ENCODE data around the gene NUDT16L1.

NUDT16L1 gene

DNA sequence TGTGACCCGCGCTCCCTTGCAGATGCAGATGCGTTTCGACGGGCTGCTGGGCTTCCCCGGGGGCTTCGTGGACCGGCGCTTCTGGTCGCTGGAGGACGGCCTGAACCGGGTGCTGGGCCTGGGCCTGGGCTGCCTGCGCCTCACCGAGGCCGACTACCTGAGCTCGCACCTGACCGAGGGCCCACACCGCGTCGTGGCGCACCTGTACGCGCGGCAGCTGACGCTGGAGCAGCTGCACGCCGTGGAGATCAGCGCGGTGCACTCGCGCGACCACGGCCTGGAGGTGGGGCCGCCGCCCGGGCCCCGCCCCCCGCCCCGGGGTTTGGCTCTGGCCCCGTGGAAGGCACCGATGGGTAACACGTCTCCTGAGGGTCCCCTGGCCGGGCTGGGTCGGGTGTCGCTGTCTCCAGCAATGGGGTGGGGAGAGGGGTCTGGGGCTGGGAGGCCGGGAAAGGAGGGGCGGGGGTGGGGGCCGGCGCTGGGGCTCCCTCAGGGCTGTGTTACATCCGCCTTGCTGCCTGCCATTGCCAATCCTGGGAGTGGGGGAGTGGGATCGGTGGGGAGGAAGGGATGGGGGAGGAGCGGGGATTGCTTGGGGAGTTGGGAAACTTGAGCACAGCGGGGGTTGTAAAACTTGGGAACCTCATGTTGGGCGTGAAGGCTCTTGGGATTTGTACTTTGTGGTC, 737 bp downstream of the NUDT16L1 start:
- DNase-seq (ENCODE audit: low read depth in 3 of 3) = peak in 1 of 3 experiments; percentile 40

DNA sequence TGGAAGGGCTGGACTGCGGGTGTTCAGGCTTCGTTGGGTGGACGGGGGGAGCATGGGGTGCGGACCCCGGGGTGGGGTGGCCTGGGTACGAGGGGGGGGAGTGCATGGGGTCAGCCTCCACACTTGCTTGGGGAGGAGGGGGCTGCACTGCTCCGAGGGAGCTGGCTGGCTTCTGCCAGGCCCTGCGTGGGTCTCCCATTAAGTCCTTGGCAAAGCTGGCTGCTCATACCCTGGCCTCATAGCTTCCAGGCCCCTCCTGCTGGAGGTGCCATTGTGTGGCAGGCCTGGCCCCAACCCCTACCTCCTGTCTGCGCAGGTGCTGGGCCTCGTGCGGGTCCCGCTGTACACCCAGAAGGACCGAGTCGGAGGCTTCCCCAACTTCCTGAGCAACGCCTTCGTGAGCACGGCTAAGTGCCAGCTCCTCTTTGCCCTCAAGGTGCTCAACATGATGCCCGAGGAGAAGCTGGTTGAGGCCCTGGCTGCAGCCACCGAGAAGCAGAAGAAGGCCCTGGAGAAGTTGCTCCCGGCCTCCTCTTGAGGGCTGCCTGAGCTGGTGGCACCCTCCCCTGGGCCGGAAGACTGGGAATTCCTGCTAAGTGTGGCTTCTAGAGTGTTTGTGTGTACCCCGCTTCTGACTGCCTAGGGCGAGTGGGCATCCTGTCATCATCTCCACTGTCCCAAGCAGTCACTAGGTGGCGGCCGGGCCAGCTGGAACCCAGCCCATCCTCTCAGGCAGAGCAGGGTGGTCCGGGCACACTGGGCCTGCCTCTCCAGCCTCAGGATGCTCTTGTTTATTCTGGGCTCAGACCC, 1.5 kb downstream of the NUDT16L1 start:
- DNase-seq (ENCODE audit: low read depth in 3 of 3) = no peak

- no peak for DNase-seq (ENCODE audit: low read depth in 3 of 3)
These were observed 2.3 kb downstream of the NUDT16L1 start for GRCh38 chr16:4695473-4696171.

DNA sequence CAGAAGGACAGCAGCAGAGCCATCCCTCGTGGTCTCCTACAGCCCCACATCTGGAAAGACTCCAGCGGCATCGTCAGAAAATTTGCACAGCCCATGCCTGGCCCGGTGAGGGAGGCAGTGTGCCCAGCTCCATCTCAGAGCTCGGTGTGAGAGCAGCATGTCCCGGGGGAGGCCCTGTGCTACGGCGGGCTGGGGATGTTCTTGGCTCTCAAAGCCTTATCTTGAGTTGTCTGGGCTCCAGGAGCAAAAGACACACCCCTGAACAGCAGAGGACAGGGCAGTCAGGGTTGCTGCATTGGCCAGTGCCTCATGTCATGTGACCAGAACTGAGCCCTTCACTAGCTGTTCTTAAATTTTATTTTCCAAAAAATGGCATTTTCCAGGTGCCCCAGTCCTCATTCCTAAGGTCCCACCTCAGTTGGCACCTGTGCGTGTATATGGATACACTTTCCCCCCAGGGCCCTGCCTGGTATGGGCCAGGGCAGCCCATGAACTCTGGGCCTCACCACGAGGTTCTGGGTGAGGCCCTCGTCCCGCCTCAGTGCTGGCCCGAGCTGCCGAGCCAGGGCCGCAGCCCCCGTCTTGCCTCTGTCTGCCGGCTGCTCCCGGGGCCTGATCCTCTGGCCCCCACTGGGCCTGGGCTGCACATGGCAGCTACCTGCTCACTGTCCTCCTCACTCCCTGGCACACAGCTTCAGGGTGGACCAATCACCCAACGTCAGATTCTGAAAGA, 3.0 kb downstream of the NUDT16L1 start:
- no peak for DNase-seq (ENCODE audit: low read depth in 3 of 3)

DNA sequence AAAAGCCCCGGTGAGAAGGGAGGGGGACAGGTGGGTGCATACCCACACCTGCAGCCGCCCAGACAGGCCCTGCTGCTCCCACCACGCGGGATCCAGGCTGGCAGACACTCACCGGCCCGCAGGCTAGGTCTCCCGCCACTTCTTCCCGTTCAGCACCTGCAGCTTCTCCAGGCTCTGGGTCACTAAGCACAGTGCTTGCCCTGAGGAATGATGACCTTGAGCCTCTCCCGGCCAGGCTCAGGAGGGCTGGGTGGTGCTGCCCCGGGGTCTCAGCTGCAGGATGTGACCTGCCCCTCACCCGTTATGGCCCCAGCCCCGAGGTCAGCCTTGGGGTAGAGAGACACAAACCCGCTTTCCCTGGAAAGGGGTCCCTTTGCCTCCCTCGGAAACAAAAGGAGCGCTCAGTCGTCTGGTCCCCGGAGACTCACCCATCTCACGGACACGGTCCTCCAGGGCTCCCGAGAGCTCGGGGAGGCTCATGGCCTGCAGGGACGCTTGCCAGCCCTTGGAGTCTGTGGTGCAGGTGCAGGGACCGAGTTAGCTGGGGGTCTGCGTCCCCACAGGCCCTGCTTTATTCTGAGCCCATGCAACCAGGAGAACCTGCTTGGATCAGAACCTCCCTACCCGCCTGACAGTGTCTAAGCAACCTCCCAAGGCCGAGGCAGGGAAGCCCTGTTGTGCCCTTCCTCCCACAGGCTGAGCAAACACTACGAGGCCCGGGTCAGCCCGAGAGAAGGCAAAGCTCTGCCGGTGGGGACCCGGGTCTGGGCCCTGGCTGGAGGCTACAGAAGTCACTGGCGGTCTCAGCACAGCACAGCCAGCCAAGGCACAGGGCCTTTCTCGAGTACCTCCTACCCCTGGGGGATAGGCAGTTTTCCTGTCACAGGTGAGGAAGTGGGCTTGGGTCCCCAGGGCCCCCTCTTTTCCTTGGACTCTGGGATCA, 3.8 kb downstream of the NUDT16L1 start:
- DNase-seq (ENCODE audit: low read depth in 3 of 3) = no peak

- DNase-seq (ENCODE audit: low read depth in 3 of 3) = no peak
These were observed 4.5 kb downstream of the NUDT16L1 start for GRCh38 chr16:4697848-4698291.

DNA sequence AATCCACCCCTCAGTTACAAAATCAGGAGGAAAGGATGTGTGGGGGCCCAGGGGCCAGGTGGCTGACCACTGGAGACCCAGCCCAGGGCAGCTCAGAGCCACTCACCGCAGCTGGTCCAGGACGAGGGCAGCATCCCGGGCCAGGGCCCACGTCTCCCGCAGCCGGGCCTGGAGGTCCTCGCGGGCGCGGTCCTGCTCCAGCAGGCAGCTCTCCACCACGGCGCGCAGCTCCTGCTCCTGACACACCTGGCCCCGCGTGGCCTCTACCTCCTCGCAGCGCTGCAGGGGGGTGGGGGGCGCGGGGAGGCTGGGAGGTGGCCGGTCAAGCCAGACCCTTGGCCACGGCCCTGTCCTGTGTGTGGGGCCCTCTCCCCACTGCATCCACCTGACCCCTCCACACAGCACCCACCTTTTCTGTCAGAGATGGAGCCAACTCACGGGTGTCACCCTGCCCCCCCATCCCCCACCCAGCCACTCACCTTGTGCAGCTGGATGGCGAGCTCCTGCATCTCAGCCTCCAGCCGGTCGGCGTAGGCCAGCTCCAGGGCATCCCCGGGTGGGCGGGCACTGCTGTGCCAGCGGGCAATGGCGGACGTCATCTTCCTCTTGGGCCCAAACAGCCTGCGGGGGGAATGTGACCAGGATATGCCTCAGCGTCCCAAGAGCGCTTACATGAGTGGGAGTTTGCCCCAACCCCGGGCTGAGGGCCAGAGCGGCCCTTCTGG, 5.1 kb downstream of the NUDT16L1 start:
- no peak for DNase-seq (ENCODE audit: low read depth in 3 of 3)

DNA sequence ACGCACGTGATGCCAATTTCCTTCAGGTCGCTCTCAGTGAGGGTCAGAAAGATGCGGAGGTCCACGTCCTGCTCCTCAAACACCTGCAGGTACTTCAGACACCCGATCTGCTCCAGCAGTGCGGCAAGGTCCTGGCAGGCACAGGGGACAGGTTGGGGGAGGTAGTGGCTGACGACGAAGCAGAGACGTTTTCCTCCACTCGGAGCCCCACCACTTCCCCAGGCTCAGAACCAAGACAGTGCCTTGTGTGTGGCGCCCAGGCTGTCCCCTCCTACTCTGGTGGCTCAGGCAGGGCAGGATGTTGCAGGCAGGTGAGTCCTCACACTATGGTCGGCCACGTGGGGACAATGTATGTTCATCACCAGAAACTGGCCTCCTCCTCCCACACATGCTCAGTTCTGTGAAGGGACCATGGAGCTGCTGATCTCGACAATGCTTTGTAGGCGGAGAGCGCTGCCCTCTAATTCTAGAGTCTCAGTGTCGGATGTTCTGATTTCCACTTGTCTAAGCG, 5.7 kb downstream of the NUDT16L1 start:
- DNase-seq (ENCODE audit: low read depth in 3 of 3) = no peak

- no peak for DNase-seq (ENCODE audit: low read depth in 3 of 3)
These were observed 7.1 kb downstream of the NUDT16L1 start for GRCh38 chr16:4700380-4700996.

DNA sequence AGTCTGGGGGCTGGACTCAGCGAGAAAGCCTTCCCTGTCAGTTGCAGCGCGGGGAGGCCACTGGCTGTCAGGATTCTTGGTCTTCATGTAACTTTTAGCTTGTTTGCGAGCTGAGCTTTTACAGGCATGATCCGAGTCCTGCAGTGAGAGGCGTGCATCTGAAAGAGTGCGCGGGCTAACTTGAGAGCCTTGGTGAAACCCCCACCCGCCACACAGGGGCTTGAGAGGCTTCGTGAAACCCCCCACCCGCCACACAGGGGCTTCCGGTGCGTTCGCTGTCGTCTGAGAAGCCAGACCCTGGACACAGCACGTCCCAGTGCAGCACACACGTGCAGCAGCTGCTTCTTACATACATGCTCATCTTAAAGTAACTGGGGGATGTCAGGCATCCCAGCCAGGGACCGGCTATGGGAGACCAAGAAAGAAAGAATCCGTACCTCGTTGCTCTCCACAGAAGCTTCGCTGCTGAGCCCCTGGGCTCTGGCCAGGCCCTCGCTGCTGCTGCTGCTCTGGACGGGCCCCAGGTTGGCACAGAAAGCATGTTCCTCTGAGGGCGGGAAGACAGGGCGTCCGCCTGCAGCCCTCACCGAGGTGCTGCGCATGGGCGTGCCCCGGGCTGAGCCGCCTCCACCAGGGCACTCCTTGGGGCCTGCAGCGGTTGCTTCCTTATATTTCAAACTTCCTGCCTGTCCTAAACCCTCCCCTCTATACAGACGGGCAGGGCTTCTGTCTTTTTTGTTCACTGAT, 7.8 kb downstream of the NUDT16L1 start:
- DNase-seq (ENCODE audit: low read depth in 3 of 3) = no peak

- DNase-seq (ENCODE audit: low read depth in 3 of 3) = no peak
These were observed 8.6 kb downstream of the NUDT16L1 start for GRCh38 chr16:4701791-4702465.

DNA sequence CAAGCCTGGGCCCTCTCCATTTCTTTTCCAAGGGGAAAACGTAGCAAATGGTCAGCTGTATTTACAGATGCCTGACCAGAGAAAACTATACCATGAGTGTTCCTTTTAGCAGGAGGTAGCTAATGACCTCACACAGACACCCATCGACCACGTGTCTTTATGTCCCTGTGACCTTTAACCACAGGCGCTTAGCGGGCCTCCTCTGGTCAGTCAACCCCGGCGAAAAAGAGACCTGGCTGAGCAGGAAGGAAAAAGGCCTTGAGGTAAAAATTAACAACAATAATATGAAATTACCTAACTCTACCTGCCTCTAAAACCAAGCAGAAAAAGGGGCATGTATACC, 9.1 kb downstream of the NUDT16L1 start:
- no peak for DNase-seq (ENCODE audit: low read depth in 3 of 3)

DNA sequence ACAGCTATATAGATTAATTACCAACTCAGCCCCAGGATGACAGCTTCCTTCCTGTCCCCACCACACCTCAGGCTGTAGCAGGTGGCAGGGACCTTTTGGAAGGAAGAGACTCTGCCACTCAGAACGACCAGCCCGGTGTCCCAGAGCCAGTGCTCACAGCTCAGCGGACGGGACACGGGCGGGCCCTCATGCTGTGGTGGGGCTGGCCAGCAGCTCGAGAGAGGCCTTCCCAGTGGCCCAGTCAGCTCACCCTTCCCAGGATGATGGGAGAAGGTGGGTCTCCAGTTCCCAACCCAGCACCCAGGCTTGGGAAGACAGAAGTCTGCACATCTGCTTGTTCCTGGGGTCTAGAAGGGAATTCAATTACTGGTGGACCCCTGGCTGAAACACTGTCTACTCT, 10.5 kb downstream of the NUDT16L1 start:
- DNase-seq (ENCODE audit: low read depth in 3 of 3) = no peak

DNA sequence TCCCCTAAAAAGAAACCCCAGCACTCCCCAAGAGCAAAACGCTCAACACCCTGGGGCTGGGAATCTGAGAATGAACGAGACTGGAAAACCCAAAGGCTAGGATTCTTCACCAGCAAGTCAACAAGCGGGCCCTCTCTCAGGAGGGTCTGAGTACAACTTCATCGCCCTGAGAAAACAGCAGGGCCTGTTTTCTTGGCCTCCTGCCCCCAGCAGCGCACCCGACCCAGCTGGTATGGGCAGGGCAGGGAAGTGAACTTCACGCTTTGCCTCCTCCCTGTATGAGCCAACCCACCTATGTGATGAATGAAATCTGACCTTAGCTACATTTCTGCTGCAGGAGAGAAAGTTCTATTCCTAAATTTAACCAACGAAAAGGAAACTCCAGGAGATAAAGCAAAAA, 11.1 kb downstream of the NUDT16L1 start:
- DNase-seq (ENCODE audit: low read depth in 3 of 3) = no peak

DNA sequence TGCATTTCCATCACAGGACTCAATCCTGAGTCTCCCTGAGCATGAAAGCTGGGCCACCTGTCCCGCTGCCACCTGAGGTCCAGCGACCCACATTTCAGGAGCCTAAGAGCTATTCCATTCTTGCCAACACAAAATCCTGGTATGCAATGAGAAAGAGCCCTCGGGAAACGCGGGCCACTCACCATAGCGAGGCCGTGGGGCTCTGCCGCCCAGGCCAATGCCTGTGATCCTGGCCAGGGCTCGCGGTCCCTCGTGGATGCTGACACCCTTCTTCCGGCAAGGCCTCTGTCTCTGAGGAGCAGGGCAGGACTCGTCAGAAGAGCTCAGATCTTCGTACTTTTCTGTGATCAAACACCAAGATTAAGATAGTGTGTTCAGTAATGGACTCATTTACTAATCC, 11.6 kb downstream of the NUDT16L1 start:
- no peak for DNase-seq (ENCODE audit: low read depth in 3 of 3)

DNA sequence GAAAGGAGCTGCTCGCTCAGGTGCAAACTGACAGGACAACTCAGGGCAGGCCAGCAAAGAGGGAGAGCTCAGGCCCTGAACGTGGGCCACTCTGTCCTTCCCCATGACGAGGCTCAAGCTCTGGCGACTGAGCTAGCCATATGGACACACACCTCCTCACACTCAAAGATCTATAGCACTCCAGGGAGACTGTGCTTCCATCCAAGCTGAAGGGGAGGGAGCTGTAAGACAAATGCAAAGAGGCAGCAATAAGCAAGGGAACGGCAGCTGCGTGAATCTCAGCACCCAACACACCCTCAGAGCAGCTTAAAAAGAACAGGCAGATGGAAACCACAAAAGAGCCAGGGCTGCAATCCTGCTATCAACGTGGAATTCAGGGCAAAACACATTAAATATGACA, 13.5 kb downstream of the NUDT16L1 start:
- no peak for DNase-seq (ENCODE audit: low read depth in 3 of 3)

DNA sequence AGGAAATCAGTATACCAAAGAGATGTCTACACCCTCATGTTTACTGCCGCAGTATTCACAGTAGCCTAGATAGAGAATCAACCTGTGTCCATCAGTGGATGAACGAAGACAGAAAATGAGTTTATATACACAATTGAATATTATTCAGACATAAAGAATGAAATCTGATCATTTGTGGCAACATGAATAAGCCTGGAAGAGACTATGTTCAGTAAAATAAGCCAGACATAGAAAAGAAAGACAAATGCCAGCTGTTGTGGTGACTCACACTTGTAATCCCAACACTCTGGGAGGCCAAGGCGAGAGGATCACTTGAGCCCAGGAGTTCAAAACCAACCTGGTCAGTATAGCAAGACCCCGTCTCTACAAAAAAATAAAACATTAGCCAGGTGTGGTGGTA, 16.1 kb downstream of the NUDT16L1 start:
- no peak for DNase-seq (ENCODE audit: low read depth in 3 of 3)

All from stimulated activated CD4-positive, alpha-beta T cell treated with anti-CD3 and anti-CD28 coated beads, TNF-alpha, amount 100 ng/mL, for 24 hours (primary cell).